ENCODE data around the gene BIRC7.

BIRC7 gene

DNA sequence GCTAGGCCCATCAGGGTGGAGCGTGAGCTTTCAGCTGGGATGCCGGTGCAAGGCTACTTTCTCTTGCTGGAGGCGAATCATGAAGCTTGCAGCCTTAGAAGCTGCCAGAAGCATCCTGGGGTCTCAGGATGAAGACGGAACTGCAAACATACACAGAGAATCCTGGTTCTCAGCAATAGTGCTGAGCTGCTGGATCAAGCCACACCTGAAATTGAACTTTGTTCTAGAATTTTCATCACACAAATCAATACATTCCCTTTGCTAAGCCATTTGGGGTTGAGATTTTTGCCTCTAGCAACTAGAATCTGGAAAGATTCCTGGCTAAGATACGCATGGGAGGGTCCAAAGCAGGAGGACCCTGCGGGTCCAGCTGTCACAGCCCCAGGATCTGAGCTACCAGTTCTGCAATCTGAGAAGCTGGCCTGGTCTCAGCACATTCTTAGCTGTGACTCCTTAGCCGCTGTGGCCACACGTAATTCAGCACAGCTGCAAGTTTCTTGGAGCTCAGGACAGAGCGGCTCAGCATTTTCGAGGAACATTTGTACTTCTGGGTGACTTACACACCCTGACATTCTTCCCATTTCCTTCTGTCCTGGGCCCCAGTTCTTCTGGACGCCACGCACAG, 30.3 kb downstream of the BIRC7 start:
- DNase-seq (ENCODE audit: low read depth) = peak; percentile 25
- H3K4me3 ChIP-seq (ENCODE audit: control insufficient read depth, low read depth, low read length) = no peak overlapping the region
- TF ChIP-seq, protein P1, sequence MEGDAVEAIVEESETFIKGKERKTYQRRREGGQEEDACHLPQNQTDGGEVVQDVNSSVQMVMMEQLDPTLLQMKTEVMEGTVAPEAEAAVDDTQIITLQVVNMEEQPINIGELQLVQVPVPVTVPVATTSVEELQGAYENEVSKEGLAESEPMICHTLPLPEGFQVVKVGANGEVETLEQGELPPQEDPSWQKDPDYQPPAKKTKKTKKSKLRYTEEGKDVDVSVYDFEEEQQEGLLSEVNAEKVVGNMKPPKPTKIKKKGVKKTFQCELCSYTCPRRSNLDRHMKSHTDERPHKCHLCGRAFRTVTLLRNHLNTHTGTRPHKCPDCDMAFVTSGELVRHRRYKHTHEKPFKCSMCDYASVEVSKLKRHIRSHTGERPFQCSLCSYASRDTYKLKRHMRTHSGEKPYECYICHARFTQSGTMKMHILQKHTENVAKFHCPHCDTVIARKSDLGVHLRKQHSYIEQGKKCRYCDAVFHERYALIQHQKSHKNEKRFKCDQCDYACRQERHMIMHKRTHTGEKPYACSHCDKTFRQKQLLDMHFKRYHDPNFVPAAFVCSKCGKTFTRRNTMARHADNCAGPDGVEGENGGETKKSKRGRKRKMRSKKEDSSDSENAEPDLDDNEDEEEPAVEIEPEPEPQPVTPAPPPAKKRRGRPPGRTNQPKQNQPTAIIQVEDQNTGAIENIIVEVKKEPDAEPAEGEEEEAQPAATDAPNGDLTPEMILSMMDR (IDR thresholded peaks at IDR 0.05; ENCODE audit: control insufficient read depth, insufficient read depth, low read depth, low read length, missing control alignments) = no peak

DNA sequence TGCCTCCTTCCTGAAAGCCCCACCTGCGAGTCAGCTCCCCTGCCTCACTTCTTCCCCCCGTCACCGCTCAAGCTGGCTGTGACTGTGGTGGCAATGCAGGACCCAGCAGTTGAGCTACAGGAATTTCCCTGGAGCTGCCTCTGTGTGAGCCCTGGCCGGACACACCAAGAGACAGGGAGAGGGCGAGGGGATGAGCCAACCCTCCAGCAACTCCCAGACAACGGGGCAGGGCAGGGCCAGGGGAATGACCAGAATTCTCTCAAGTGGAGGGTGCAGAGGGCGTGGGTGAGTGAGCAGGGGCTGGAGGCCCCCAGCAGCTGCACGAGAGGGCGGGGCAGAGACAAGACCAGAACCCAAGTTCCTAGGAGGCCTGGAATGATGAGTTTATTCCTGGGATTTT, 32.0 kb downstream of the BIRC7 start:
- no peak for DNase-seq (ENCODE audit: low read depth)
- no peak overlapping the region for H3K4me3 ChIP-seq (ENCODE audit: control insufficient read depth, low read depth, low read length)
- TF ChIP-seq, protein P1 (IDR thresholded peaks at IDR 0.05; ENCODE audit: control insufficient read depth, insufficient read depth, low read depth, low read length, missing control alignments) = no peak

DNA sequence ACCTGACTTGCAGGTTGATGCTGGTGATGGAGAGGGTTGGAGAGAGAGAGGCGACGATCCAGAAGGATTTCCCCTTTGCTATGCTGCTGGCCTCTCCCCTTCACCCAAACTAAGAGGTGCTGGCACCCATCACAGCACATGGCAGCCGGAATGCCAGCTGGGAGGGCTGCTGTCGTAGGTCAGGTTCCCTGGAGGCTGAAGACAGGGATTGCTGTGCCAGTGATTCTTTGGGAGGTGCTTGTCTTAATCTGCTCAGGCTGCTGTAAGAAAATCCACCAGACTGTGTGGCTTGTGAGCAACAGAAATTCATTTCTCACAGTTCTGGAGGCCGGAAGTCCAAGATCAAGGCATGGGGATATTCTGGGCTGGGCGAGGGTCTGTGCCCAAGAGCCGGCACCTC, 32.6 kb downstream of the BIRC7 start:
- no peak for DNase-seq (ENCODE audit: low read depth)
- H3K4me3 ChIP-seq (ENCODE audit: control insufficient read depth, low read depth, low read length) = no peak overlapping the region
- TF ChIP-seq, protein P1 (IDR thresholded peaks at IDR 0.05; ENCODE audit: control insufficient read depth, insufficient read depth, low read depth, low read length, missing control alignments) = no peak

DNA sequence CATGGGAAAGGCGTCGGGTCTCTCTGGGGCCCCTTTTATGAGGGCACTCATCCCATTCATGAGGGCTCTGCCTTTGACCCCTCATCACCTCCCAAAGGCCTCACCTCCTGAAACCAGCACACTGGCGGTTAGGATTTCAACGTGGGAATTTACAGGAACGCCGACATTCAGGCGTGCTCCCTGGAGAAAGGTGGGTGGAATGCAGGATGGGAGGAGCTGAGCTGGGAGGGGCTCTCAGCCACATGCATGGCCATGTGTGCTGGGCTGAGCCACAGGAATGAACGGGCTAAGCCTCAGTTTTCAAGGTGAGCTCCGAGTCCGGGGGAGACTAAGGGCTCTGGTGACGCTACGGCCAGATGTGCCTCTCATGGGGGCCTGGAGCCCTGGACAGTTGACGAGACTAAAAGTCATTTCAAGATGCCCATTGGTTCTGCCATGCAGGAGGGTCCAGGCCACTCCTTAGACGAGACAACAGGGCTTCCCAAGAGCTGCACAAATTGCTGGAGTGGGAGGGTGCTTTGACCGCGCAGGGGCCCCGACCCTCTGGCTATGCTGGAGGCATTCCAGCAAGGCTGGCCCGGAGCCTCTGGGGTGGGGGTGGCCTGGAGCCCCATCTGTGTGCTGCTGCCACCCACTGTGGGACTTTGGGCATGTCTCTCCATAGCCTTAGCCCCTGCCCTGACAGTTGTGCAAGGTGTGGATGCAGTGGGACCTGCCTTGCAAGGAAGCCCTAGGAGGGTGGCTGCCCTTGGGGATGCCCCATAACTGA, 33.1 kb downstream of the BIRC7 start:
- TF ChIP-seq, protein P1 (IDR thresholded peaks at IDR 0.05; ENCODE audit: control insufficient read depth, insufficient read depth, low read depth, low read length, missing control alignments) = no peak
- no peak overlapping the region for H3K4me3 ChIP-seq (ENCODE audit: control insufficient read depth, low read depth, low read length)
- no peak for DNase-seq (ENCODE audit: low read depth)

DNA sequence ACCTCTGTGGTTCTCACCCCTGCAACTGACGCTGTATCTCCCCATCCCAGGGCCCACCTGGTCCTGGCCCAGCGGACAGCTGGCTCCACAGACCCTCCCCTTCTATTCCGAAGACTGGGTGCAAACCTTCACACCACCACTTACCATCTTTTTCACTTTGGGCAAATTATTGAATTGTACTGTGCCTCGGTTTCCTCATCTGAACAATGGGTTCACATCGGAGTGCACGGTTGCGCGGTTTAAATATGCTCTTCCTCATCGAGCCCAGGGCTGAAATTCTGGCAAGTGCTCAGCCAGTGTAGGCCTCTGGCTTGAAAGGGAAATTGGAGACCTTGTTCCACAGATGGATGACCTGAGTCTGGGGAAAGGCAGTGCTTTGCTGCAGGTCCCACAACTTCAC, 34.0 kb downstream of the BIRC7 start:
- no peak overlapping the region for H3K4me3 ChIP-seq (ENCODE audit: control insufficient read depth, low read depth, low read length)
- no peak for DNase-seq (ENCODE audit: low read depth)
- TF ChIP-seq, protein P1 (IDR thresholded peaks at IDR 0.05; ENCODE audit: control insufficient read depth, insufficient read depth, low read depth, low read length, missing control alignments) = no peak

DNA sequence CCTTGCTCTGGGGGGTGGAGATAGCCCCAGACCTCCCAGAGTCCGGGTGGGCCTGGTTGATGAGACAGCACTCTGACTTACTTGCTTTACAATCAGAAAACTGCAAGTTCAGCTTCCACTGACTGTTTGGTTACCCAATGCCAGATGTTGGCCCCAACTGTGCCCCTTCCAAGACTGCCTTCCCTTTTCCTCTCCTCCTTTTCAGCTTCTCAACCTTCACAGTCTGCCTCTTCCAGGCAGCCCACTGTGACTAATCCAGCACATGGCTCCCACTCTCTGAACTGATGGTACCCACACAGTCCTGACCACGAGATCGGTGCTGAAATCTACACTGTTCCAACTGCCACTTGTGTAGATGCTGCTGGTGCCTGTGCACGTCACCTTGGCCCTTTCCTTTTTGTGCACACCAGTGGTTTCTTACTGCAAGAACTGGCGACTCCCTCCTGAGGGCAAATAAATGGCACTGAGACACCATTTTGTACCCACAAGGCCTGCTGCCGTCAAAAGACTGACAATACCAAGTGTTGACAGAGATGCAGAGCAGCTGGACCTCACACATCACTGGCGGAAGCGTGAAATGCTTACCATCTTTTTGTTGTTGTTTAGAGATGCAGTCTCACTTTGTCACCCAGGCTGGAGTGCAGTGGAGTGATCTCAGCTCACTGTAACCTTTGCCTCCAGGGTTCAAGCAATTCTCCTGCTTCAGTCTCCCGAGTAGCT, 35.1 kb downstream of the BIRC7 start:
- H3K4me3 ChIP-seq (ENCODE audit: control insufficient read depth, low read depth, low read length) = no peak overlapping the region
- TF ChIP-seq, protein P1 (IDR thresholded peaks at IDR 0.05; ENCODE audit: control insufficient read depth, insufficient read depth, low read depth, low read length, missing control alignments) = no peak
- no peak for DNase-seq (ENCODE audit: low read depth)
